Measurements from ENCODE around the gene C1orf87.

C1orf87 gene

DNA sequence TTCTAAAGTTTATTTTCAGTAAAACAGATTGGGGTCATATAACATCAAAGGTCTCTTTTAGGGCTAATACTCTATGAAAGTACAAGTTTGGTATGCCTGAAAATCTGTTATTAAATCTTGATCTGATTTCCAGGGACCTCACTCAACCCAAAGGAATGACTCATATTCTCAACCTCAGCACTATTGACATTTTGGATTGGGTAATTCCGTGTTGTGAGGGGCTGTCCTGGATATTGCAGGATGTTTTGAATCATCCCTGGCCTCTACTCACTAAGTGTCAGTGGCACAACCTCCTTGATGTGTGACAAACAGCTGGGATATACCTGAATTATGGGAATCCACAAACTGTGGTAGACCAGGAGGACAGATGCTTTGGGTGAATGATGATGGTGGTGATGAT, 95.5 kb downstream of the C1orf87 start:
- Histone ChIP-seq H3K79me1 (ENCODE audit: low read length) (no peaks in the 10 kb centered on the region), H3K56ac (ENCODE audit: low read length) (no peak overlapping the region), H3K4me2 (ENCODE audit: low read length) (no peak overlapping the region)

DNA sequence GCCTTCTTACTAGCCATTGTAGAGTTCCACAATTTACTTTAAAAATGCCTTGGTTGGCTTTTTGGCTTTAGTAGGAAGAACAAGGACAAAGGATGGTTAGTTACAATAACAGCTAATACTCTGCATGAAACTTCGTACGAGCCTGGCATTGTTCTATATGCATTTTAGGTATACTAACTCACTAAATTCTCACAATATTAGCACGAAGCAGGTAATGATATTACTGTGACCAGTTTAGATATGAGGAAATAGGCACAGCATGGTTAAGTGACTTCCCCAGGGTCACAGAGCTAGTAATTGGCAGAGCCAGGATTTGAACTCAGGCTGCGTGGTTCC, 96.5 kb downstream of the C1orf87 start:
- no peak overlapping the region for H3K27ac ChIP-seq (ENCODE audit: low read depth, low read length)
- no peaks in the 10 kb centered on the region for H3K4me1 ChIP-seq (ENCODE audit: control insufficient read depth, low read depth, low read length)
- no peak overlapping the region for H2BK5ac ChIP-seq (ENCODE audit: low read length)
- H3K4ac ChIP-seq (ENCODE audit: low read depth, low read length), result no peak overlapping the region
- no peak overlapping the region for H4K8ac ChIP-seq (ENCODE audit: low read depth, low read length)
- no peak overlapping the region for H2BK15ac ChIP-seq (replicated peaks; ENCODE audit: low read depth)
- no CpG with 5 or more reads among the region's 4 CpGs for WGBS (ENCODE audit: extremely low coverage, insufficient coverage, low lambda C conversion rate)
- no peak overlapping the region for H3K18ac ChIP-seq (ENCODE audit: low read length)
- H3K79me2 ChIP-seq (ENCODE audit: control insufficient read depth, insufficient read depth, low read length), result no peaks in the 10 kb centered on the region
- H3K4me2 ChIP-seq (ENCODE audit: low read length), result no peak overlapping the region
- H3K79me1 ChIP-seq (ENCODE audit: low read length), result no peaks in the 10 kb centered on the region
- H2BK120ac ChIP-seq (ENCODE audit: low read depth, low read length), result no peak overlapping the region
- H3K4me3 ChIP-seq (ENCODE audit: low read length), result no peak overlapping the region
- no peak overlapping the region for H4K5ac ChIP-seq (ENCODE audit: low read length)
- H3K36me3 ChIP-seq (ENCODE audit: control insufficient read depth, insufficient read depth, low read length), result no peaks in the 10 kb centered on the region
- no peak overlapping the region for H2AK5ac ChIP-seq (ENCODE audit: low read length)
- H3K9ac ChIP-seq (ENCODE audit: low read length), result no peak overlapping the region
- no peak for DNase-seq
- H3K23ac ChIP-seq (ENCODE audit: low read length), result no peak overlapping the region
- no peak overlapping the region for H3K56ac ChIP-seq (ENCODE audit: low read length)
- no peaks in the 10 kb centered on the region for H3K27me3 ChIP-seq (ENCODE audit: insufficient read depth, low read length, poor library complexity)

More for the DNA sequence above, 95.5 kb downstream of the C1orf87 start:
- Histone ChIP-seq H2BK120ac (ENCODE audit: low read depth, low read length) (no peak overlapping the region), H3K27me3 (ENCODE audit: insufficient read depth, low read length, poor library complexity) (no peaks in the 10 kb centered on the region), H2BK15ac (replicated peaks; ENCODE audit: low read depth) (no peak overlapping the region), H3K23ac (ENCODE audit: low read length) (no peak overlapping the region), H3K9ac (ENCODE audit: low read length) (no peak overlapping the region), H3K4me1 (ENCODE audit: control insufficient read depth, low read depth, low read length) (no peaks in the 10 kb centered on the region), H4K8ac (ENCODE audit: low read depth, low read length) (no peak overlapping the region), H3K79me2 (ENCODE audit: control insufficient read depth, insufficient read depth, low read length) (no peaks in the 10 kb centered on the region), H4K5ac (ENCODE audit: low read length) (no peak overlapping the region), H3K18ac (ENCODE audit: low read length) (no peak overlapping the region), H2AK5ac (ENCODE audit: low read length) (no peak overlapping the region), H2BK5ac (ENCODE audit: low read length) (no peak overlapping the region), H3K27ac (ENCODE audit: low read depth, low read length) (no peak overlapping the region), H3K4ac (ENCODE audit: low read depth, low read length) (no peak overlapping the region), H3K4me3 (ENCODE audit: low read length) (no peak overlapping the region), H3K36me3 (ENCODE audit: control insufficient read depth, insufficient read depth, low read length) (no peaks in the 10 kb centered on the region)
- WGBS (ENCODE audit: extremely low coverage, insufficient coverage, low lambda C conversion rate), result no CpG with 5 or more reads among the region's 1 CpG
- DNase-seq, result no peak

- peak; percentile 60 for DNase-seq
- no peak overlapping the region for H3K56ac ChIP-seq (ENCODE audit: low read length)
- no peaks in the 10 kb centered on the region for H3K36me3 ChIP-seq (ENCODE audit: control insufficient read depth, insufficient read depth, low read length)
- no peak overlapping the region for H2BK15ac ChIP-seq (replicated peaks; ENCODE audit: low read depth)
- no peaks in the 10 kb centered on the region for H3K79me1 ChIP-seq (ENCODE audit: low read length)
- no peak overlapping the region for H4K5ac ChIP-seq (ENCODE audit: low read length)
- H3K79me2 ChIP-seq (ENCODE audit: control insufficient read depth, insufficient read depth, low read length), result no peaks in the 10 kb centered on the region
- H3K27ac ChIP-seq (ENCODE audit: low read depth, low read length), result no peak overlapping the region
- no peak overlapping the region for H3K18ac ChIP-seq (ENCODE audit: low read length)
- no peak overlapping the region for H3K9ac ChIP-seq (ENCODE audit: low read length)
- H3K4me1 ChIP-seq (ENCODE audit: control insufficient read depth, low read depth, low read length), result no peaks in the 10 kb centered on the region
- H3K27me3 ChIP-seq (ENCODE audit: insufficient read depth, low read length, poor library complexity), result no peaks in the 10 kb centered on the region
- no peak overlapping the region for H2BK120ac ChIP-seq (ENCODE audit: low read depth, low read length)
- H4K8ac ChIP-seq (ENCODE audit: low read depth, low read length), result no peak overlapping the region
- no peak overlapping the region for H2BK5ac ChIP-seq (ENCODE audit: low read length)
- no peak overlapping the region for H3K4me2 ChIP-seq (ENCODE audit: low read length)
- no peak overlapping the region for H3K23ac ChIP-seq (ENCODE audit: low read length)
- no peak overlapping the region for H3K4ac ChIP-seq (ENCODE audit: low read depth, low read length)
- no CpG with 5 or more reads among the region's 19 CpGs for WGBS (ENCODE audit: extremely low coverage, insufficient coverage, low lambda C conversion rate)
- no peak overlapping the region for H3K4me3 ChIP-seq (ENCODE audit: low read length)
- H2AK5ac ChIP-seq (ENCODE audit: low read length), result no peak overlapping the region
These were observed 97.1 kb downstream of the C1orf87 start for GRCh38 chr1:59976194-59977074.

- H3K56ac ChIP-seq (ENCODE audit: low read length), result no peak overlapping the region
- H3K79me1 ChIP-seq (ENCODE audit: low read length), result no peaks in the 10 kb centered on the region
- WGBS (ENCODE audit: extremely low coverage, insufficient coverage, low lambda C conversion rate), result no CpG with 5 or more reads among the region's 1 CpG
- H3K27ac ChIP-seq (ENCODE audit: low read depth, low read length), result no peak overlapping the region
- H4K8ac ChIP-seq (ENCODE audit: low read depth, low read length), result no peak overlapping the region
- H3K18ac ChIP-seq (ENCODE audit: low read length), result no peak overlapping the region
- no peak overlapping the region for H2BK120ac ChIP-seq (ENCODE audit: low read depth, low read length)
- DNase-seq, result no peak
- H3K27me3 ChIP-seq (ENCODE audit: insufficient read depth, low read length, poor library complexity), result no peaks in the 10 kb centered on the region
- no peak overlapping the region for H3K23ac ChIP-seq (ENCODE audit: low read length)
- H3K36me3 ChIP-seq (ENCODE audit: control insufficient read depth, insufficient read depth, low read length), result no peaks in the 10 kb centered on the region
- no peak overlapping the region for H3K4ac ChIP-seq (ENCODE audit: low read depth, low read length)
- no peak overlapping the region for H3K4me3 ChIP-seq (ENCODE audit: low read length)
- H3K9ac ChIP-seq (ENCODE audit: low read length), result no peak overlapping the region
- no peak overlapping the region for H2AK5ac ChIP-seq (ENCODE audit: low read length)
- no peaks in the 10 kb centered on the region for H3K4me1 ChIP-seq (ENCODE audit: control insufficient read depth, low read depth, low read length)
- H4K5ac ChIP-seq (ENCODE audit: low read length), result no peak overlapping the region
- no peak overlapping the region for H2BK5ac ChIP-seq (ENCODE audit: low read length)
- no peak overlapping the region for H2BK15ac ChIP-seq (replicated peaks; ENCODE audit: low read depth)
- H3K4me2 ChIP-seq (ENCODE audit: low read length), result no peak overlapping the region
- H3K79me2 ChIP-seq (ENCODE audit: control insufficient read depth, insufficient read depth, low read length), result no peaks in the 10 kb centered on the region
These were observed 99.9 kb downstream of the C1orf87 start for GRCh38 chr1:59973719-59974118.

DNA sequence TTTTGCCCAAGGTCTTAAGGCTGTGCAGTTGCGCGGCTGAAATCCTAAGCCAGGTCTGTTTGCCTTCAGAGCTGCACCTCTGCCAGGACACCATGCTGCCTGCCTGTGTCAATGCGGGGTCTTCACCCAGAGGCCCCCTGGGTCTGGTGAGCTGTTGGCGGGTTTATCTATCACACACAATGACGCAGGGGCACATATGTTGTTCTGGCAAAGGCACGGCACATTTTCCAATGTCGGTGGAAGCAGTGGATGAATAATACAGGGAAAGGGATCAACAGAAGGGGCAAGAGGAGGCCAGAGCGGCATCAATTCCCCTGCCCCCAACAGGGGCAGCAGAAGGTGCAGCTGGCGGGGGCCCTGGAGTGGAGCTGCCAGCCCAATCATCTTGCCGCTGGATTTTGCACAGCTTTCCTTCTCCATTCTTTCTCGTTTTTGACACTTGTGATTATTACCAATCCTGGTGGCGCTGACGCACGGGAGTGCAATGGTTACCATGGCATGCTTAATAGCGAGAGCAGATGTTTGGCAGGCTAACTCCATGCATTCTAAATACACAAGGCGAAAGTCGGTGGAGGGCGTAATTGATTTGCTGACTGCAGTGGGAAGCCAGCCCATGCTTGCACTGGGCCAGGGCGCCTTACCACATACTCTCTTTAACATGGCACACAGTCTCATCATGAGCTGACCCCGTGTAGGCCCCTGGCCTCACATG, 101.2 kb downstream of the C1orf87 start:
- H3K4ac ChIP-seq (ENCODE audit: low read depth, low read length), result no peak overlapping the region
- no peaks in the 10 kb centered on the region for H3K27me3 ChIP-seq (ENCODE audit: insufficient read depth, low read length, poor library complexity)

More for the DNA sequence above, 101.2 kb downstream of the C1orf87 start:
- no peak overlapping the region for H2BK120ac ChIP-seq (ENCODE audit: low read depth, low read length)
- no peak overlapping the region for H3K23ac ChIP-seq (ENCODE audit: low read length)
- H3K9ac ChIP-seq (ENCODE audit: low read length), result no peak overlapping the region
- no peak overlapping the region for H4K5ac ChIP-seq (ENCODE audit: low read length)
- H3K79me2 ChIP-seq (ENCODE audit: control insufficient read depth, insufficient read depth, low read length), result no peaks in the 10 kb centered on the region
- H3K56ac ChIP-seq (ENCODE audit: low read length), result no peak overlapping the region
- no peak overlapping the region for H3K27ac ChIP-seq (ENCODE audit: low read depth, low read length)
- no CpG with 5 or more reads among the region's 20 CpGs for WGBS (ENCODE audit: extremely low coverage, insufficient coverage, low lambda C conversion rate)
- H2BK5ac ChIP-seq (ENCODE audit: low read length), result no peak overlapping the region
- no peak overlapping the region for H2AK5ac ChIP-seq (ENCODE audit: low read length)
- H3K36me3 ChIP-seq (ENCODE audit: control insufficient read depth, insufficient read depth, low read length), result no peaks in the 10 kb centered on the region
- no peak overlapping the region for H4K8ac ChIP-seq (ENCODE audit: low read depth, low read length)
- no peak overlapping the region for H3K18ac ChIP-seq (ENCODE audit: low read length)
- H3K4me3 ChIP-seq (ENCODE audit: low read length), result no peak overlapping the region
- no peaks in the 10 kb centered on the region for H3K4me1 ChIP-seq (ENCODE audit: control insufficient read depth, low read depth, low read length)
- no peak for DNase-seq
- no peak overlapping the region for H2BK15ac ChIP-seq (replicated peaks; ENCODE audit: low read depth)
- H3K79me1 ChIP-seq (ENCODE audit: low read length), result no peaks in the 10 kb centered on the region
- no peak overlapping the region for H3K4me2 ChIP-seq (ENCODE audit: low read length)
